Activated CD8-positive, alpha-beta memory T cell treated with anti-CD3 and anti-CD28 coated beads, Interleukin-2, amount 50 U/mL, for 24 hours (primary cell): ENCODE measurements around the gene MREG.
"Not testable (repeated sequence)": the region's sequence is repeated elsewhere in the genome, so short reads cannot be mapped to it uniquely, and the experiment has no call there.

Experiments used
- DNase-seq: peaks from one replicate; pipeline ENCODE4 v3.0.0-alpha.2; 2020; ENCODE audit errors: extremely low read depth

MREG gene

DNA sequence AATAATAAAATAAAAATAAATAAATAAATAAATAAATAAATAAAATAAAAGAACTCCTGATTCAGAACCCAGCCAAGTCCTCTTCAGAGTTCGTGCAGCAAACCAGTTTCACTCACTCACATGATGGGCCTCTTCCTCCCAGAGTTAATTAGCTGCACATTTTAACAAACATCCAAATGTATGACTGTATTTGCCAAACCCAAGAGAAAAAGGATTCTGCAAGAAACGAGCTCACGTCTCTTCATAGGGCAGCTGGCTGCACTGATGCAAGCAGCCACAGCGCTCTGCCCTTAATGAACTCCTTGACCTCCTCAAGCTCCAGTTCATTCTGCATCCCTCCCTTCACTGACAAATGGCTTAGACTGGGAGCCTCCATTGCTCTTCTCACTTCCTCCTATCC lies 55.1 kb downstream of the MREG start:
- no peak for DNase-seq

DNA sequence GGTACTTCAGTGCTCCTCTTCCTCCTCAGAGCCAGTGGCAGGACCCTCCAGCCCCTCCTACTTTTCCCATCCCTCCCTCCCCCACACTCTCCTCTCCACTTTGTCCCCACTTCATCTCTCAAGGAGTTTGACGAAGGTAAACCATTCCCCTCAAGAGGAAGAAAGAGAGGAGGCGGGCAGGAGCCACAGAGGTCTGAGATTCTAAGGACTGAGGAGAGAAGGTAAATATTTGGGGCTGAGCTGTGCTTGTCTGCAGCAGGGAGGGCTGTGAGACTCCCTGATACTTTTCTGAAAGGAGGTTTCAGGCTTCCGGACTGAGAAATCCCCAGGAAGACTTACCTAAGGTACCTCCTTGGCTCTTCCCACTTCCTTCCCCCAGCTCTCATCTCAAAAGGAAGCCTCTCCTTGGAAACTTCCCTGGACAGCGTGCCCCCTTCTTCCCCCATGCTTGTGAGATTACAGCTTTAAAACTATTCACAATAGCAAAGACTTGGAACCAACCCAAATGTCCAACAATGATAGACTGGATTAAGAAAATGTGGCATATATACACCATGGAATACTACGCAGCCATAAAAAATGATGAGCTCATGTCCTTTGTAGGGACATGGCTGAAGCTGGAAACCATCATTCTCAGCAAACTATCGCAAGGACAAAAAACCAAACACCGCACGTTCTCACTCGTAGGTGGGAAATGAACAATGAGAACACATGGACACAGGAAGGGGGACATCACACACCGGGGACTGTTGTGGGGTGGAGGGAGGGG lies 55.8 kb downstream of the MREG start:
- not testable (repeated sequence) for DNase-seq

DNA sequence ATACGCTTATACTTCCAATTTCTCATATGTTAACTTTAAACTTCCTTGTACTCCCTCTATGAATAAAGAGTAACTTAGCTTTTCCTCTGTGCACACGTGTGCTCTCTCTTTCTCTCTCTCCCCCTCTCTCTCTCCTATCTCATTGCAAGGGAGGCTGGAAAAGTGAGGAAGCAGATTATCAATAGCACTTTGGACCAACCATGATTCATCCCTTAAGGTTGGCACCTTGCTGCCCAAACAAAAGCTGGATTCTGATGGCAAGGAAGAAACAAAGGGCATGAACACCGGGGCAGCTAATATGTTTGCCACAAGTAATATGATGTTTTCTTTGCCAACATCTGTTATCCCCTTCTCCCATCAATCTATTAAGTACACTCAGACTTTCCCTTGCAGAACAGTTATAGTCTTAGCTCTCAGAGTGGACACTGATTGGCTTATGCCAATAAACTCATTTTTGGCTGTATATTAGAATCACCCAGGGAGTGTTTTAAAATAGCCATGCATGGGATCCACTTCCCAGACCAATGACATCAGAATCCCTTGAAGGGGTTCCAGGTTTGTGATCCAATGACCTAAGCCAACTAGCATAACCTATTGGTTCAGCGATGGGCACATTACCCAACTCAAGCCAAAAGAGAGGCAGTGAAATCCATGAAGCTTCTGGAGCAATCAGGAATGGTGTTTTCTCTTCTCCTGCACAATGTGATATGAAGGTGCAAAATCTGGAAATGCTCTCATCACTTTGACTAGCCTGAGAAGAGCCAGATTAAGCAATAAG lies 60.3 kb downstream of the MREG start:
- DNase-seq = no peak

DNA sequence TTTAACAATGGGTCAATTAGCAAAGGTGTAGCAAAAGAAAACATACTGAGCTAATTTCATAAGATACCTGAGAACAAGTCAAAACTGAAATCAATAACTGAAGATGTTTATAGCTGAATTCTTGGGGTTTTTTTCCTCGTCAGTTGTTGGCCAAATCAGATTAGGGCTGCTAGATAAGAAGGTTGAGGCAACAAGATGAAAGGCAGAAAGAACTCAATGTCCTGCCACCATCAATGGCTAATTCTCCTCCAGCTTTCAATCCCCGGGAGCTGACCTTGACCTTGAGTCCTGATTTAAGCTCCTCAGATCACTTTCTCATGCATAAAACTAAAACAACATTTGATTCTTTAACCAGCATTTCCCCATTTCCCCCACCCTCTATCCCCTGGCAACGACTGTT lies 61.8 kb downstream of the MREG start:
- DNase-seq = no peak

DNA sequence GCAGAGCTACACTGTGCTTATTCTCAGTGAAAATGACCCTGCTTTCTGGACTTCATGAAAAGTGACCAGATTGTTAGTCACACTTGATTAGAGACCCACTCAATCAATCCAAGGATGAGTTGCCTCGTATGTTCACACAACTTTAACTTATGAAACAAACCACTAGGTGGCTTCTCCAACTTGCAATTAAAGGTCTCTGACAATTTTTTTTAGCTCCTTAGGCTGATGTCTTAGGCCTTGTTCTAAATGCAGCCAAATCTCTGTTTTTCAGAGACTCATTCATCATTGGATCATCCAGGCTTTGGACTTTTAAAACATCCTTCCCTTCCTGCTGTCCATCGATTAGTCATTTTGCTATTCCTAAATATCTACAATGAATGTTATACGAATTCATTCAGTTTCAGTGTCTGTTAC lies 63.4 kb downstream of the MREG start:
- DNase-seq = no peak

DNA sequence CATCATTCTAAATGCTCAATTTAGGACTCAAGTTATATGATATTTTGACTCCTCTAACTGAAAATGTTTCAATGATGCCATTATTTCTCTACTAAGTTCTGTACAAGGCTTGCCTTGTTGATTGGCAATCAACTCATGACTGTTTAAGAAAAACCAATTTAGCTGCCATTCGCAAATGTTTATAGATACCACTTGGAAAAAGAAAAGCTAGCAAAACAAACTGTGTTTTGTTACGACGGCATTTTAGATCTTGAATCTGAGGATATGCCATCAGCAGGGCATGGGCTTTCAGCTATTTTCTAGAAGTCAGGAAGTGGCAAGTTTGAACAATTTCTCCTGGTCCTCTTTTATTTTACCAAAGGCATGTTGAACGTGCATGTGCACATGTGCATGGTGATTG lies 65.3 kb downstream of the MREG start:
- DNase-seq = no peak

DNA sequence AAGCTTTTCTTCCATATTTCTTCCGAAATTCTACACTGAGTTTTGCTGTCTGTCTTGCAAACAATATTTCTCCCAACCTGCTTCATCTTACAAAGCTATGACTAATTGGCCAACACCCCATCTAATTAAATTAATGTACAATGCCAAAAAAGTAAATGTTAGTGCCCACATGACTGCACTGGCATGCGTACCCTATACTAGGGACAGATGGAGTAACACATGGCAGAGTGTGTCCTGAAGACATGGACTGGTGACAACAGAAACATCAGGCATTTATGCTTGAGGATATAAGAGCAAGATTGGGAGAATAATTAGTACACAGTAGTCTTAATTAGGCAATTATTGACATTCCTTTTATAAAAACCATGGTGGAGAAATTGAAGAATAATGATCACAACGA lies 66.8 kb downstream of the MREG start:
- DNase-seq = no peak

DNA sequence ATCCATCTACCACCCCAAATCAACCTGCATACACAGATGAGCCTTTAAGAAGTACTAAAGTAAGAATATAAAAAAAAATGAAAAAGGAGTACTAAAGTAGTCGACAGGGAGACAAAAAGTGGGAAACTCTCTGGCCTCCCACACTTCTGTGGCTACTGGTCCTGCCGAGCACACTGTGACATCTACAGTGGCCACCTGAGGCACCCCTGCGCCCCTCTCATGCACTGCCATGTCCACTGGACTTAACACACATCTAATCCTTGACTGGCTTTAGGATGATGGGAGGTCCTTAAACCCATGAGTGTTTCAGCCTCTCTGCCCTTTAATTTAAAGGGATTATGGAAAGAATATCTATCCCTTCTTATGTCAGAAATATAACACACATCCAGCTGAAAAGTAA lies 71.2 kb downstream of the MREG start:
- no peak for DNase-seq

DNA sequence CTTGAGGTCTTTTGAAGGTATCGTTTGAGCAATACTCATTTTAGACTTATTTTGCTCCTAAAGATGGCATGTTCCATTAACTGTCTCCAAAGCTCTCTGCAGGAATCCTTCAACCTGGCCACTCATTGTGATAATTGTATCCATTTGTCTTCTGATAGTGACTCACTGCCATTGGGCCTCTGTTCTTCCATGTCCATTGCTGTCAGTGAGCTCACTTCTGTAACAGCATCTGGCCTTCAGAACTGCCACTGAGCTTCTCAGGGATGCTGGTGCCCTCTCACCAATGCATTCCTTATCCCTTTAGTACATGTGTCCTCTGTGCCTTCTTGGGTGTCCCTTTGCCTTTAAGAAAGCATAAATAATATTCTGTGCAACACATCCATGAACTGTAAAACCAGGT lies 71.6 kb downstream of the MREG start:
- no peak for DNase-seq

DNA sequence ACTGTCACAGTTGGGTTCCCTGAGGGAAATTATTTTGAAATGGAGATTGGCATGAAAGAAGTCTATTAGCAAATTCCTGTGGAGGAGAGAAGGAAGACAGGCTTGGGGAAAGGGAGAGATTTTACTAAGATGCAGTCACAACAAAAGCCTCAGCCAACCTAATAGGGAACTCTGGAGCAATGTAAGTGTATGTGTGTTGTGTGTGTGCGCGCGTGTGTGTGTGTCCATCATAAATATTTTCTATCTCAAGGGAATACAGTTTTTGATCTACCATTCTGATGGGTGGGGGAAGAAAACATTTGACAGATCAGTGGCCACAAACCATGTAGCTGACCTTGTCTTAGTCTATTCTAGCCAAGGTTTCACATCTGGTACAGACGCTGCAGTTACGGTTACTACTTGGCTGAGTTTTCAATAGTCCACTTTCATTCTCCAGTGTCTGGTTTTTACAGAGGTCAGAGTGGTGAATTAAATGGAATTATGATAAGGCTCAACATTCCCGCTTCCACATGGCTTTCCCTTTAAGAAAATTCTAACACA lies 72.6 kb downstream of the MREG start:
- DNase-seq = no peak

DNA sequence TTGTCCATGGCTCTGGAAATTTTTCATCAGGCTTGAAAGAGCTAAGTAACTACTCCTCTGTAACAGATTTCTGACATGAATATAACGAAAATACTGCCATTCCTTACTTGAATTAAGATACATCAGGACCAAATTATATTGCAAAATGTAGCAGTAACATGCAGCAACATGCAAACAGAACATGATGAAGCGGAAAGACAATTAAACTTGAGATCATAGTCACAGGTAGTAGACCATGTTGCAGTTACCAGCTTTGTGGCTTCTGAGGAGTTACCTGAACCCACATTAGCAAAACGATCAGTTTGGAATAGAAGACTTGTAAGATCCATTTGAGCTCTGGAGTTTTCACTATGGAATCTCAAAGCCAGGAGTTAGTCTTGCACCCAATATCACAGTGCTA lies 76.2 kb downstream of the MREG start:
- no peak for DNase-seq

DNA sequence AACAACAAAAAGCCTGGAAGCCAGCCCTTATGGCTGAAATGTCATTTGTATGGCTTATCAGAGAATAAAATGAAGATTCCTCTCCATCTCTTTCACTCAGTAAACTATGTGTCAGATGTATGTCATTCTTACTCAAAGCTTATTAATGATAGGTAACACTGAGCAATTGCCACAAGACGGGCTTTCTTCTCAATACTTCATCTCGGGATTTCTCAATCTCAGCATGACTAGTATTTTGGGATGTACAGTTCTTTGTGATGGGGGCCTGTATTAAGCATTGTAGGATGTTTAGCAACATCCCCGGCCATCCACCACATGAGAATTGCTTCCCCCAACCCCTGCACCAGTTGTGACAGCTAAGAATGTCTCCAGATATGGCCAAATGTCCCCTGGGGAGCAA lies 80.2 kb downstream of the MREG start:
- DNase-seq = no peak

DNA sequence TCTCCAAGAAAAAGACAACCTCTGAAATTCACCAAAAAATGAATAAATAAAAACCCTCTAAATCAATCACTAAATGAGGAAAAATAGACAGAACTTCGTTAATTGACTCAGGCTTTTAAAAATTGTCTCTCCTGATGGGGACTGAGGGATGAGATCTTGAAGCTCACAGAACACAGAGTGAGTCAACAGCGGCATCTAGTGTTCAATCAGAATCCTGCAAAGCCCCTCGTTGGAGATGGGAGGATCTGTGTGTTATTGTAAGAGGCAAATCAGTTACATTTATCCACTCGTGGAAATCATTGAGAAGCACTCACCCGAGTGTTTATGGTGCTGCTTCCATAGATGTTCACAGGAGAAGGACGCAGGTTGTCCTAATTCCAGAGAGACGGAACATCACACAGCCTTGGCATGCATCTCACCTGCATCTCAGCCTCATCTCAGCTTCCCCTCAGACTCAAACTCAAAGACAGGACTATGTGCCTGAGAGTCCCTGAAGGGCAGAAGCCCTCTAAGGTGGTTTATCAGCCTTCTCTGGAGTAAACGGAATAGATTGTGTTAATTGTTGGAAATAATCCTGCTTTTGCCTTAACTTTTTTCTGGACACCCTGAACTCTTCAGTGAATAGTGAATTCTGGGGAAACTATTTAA lies 82.0 kb downstream of the MREG start:
- peak; percentile 23 for DNase-seq

DNA sequence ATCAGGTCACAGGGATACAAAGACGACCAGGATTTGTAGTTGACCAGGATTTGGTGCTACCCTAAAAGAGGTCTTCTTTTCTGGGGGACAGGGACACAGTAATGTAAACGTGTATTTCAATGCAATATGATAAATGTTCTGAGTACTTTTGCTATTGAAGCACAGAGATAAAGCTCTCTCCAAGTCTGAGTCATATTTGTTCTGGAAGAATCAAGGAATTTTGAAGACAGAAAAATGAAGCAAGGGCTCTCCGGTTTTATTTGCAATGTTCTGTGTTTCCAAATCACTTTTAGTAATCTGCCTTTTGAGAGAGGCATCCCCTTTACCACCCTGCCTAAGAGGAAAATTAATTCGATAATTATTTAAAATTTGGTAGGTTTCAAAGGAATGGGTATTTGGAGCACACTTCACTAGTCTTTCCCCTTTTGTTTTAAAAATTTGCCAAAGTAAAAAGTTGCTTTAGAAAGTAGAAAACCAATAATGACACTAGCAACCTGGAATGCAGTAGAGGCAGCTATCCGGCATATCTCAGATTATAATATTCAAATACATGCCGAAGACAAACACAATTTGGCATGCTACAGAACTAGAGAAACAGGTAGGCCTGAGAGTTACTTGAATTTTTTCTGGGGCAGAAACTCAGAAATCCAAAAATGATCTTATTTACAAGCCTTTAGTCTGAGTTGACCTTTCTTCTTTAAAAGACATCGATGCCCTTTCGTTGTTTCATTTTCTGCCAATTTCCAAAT lies 82.7 kb downstream of the MREG start:
- no peak for DNase-seq

DNA sequence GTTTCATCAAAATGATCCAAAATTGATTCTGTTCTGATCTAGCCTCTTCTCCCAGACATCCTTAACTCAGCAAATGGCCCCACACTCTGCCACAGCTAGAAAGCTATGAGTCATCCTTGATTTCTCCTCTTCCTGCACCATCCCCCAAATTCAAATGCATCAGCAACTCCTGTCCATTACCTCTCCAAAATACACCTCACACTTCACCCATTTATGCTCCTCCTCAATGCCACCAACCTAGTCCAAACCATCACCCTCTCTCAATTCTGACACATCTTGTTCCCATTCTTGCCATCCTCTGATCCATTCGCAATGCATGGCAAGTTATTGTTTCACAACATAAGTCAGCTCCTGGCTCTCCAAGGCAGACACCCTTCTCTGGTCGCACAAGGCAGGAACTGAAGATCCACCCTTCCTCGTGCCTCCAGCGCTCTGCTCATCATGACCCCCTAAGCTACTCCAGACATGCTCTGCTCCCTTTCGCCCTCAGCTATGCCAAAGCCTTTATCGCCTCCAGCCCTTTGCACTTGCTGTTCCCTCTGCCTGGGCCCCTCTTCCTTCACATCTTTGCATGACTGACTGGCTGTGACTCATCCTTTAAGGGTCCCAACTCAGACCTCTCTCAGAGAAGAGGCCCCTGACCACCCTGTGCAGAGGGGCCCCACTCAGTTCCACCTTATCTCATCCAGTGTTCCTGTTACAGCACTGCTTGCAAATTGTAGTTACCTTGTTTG lies 83.6 kb downstream of the MREG start:
- no peak for DNase-seq

DNA sequence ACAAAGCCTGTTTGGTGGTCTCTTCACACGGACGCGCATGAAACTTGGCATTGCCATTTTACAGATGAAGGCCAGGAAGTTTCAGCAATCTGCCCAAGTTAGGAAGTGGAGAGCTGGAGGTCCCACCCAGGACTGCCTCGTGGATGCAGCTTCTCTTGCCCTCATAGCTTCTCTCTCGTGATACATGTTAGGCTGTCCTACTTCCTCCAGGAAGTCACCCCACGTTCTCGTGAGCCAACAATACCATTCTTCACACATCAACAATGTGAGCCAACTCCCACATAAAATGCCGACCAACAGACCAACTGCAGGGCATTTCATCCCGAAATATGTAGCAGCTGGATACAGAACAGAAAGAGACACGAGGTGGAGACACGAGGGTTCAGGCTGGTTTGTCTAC lies 85.3 kb downstream of the MREG start:
- DNase-seq = no peak

DNA sequence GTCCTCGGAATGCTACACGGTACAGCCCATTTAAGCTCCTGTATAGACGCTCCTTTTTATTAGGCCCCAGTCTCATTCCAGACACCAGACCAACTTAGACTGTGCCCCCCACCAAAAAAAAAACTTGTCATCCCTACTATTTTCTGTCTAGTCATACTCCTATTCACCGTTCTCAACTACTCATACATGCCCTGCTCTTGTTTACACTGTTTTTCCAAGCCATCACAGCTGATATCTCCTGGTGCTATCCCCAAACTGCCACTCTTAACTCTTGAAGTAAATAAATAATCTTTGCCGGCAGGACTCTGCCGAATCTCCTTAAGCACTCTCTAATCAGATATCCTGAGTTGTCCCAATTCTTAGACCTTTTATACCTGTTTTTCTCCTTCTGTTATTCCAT lies 86.4 kb downstream of the MREG start:
- not testable (repeated sequence) for DNase-seq

DNA sequence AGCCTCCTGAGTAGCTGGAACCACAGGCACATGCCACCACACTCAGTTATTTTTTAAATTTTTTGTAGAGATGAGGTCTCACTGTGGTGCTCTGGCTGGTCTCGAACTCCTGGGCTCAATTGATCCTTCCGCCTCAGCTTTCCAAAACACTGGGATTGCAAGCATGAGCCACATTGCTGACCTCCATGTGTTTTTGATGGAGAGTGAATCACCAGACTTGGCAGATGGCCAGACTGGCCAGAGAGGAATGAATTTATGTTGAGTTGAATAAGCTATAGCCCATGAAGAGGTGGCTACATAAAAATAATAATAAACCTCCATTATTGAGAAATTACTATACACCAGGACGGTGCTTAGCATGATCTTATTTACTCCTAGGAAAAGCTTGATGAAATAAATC lies 91.5 kb downstream of the MREG start:
- DNase-seq = no peak

DNA sequence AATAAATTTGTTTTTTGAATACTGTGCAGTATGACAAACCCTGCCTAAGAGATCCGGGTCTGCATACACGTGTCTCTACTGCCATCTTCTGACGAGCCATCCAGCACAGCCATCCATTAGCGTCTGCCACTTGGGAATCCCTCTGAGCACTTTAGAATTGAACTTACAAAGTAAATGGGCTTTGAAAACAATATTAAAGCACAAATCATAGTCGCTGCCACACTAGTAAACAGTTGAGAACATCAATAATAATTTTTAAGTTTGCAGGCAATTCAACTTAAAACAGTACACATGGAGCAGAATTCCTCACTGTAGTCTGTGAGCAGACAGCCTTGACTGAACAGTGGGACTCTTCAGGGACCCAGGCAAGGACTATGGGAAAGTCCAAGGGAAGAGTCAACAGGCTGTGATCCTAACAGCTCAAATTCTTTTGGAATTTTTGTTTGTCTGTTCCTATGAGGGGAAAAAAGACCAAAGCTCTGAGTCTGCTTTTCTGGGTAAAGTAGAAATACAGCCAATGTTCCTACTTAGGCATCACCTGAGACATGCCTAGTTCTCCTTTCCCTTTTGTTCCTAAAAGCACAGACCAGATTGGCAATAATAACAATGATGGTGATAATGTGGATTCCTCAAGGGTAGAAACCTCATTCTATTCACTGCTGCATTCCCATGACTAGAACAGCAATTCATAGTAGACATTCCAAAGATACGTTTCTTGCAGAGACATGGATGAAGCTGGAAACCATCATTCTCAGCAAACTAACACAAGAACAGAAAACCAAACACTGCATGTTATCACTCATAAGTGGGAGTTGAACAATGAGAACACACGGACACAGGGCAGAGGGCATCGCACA lies 92.9 kb downstream of the MREG start:
- DNase-seq = peak; percentile 17

DNA sequence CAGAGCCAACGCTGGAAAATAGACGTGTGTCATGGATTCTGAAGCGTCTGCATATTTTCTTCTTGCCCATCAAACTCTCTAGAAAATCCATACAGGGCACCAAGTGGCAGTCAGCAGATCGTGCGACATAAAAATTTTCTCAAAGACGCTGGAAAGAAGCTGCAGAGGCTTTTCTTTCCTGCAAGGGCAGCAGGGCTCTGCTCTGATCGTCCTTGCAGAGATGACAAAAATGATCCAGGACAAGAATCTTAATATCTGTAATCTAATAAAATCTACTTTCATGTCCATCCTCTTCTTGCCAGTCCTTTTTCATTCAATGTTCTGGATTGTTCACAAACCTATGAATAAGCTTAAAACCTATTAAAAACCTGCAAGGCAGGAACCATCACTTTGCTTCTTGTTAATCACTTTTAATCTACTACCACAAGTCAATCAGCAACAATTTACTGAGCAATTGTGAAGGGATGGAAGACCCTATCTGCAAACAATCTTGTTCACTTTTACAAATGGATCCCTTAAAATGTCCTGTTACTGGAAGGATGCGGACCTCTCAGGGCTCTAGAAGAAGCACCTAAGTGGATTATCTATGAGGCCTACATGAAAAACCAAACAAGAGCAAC lies 93.6 kb downstream of the MREG start:
- no peak for DNase-seq
